Psoas muscle (tissue), 8 donors: ENCODE data around the gene S1PR3. TPM values are rescaled to one million over a fixed set of nuclear protein-coding genes. Genes with fewer than 3 reads are reported as not detected.

ENCODE experiments used
- ATAC-seq, 4 donors: fragments of 200-7000 bp; cut with Tn5 transposase; one replicate each; pipeline ENCODE4 v1.9.1; 2020; ENCODE audit warnings: moderate library complexity in 3 of 4, mild to moderate bottlenecking in 2 of 4
- DNase-seq, 2 donors: peaks; one replicate each; pipeline ENCODE4 v3.0.0-alpha.2; 2020
- H3K27ac ChIP-seq: fragments of 200-600 bp; one replicate; pipeline ENCODE4 v1.8.0; 2022
- H3K27me3 ChIP-seq, 3 donors: fragments of 200-600 bp in 1 of 3; one replicate each; pipeline versions ENCODE4 v1.6.1 to v1.8.0; 2013 to 2022; ENCODE audit warnings: low read length in 2 of 3, mild to moderate bottlenecking in 2 of 3, moderate library complexity in 1 of 3; ENCODE audit not compliant: insufficient read depth in 3 of 3
- H3K36me3 ChIP-seq, 2 donors: fragments of 200-600 bp in 1 of 2; one replicate each; pipeline versions ENCODE4 v1.6.1 to v1.8.0; 2013 to 2022; ENCODE audit warnings: low read depth in 1 of 2, mild to moderate bottlenecking in 1 of 2, moderate library complexity in 1 of 2; ENCODE audit not compliant: insufficient read depth in 1 of 2
- H3K4me1 ChIP-seq: fragments of 200-600 bp; one replicate; pipeline ENCODE4 v1.8.0; 2022
- H3K4me3 ChIP-seq: fragments of 200-600 bp; one replicate; pipeline ENCODE4 v1.8.0; 2022; ENCODE audit warnings: mild to moderate bottlenecking
- H3K9me3 ChIP-seq: fragments of 200-600 bp; one replicate; pipeline ENCODE4 v1.8.0; 2022
- CTCF ChIP-seq: fragments of 200-600 bp; IDR thresholded peaks from one replicate; pipeline ENCODE4 v1.8.0; 2022; ENCODE audit warnings: antibody characterized with exemption
- WGBS, 3 donors: extraction: QIAGEN DNeasy Blood & Tissue Kit; methylation state at CpG; one replicate each; pipeline versions ENCODE4 v1.1.6 to v1.1.7; 2013; 5-methylcytosine and 5-hydroxymethylcytosine counted together
- intact Hi-C, 2 donors: fragments of 100-400 bp; cut with DNase I; formaldehyde crosslinking; loops; one replicate each; pipeline versions ENCODE4 v1.11.0 to v1.14.2; 2022
- polyA plus RNA-seq, 3 donors: library from polyadenylated mRNA; stranded (reverse); fragments of 200-250 nt; gene quantifications; one replicate each; pipeline ENCODE4 v1.2.3, GENCODE V29; 2013
- total RNA-seq, 4 donors: library from RNA; stranded (reverse); fragmentation: NEBNext Ultra II Directional in 2 of 4; extraction: Animal tissue kit (Norgen Biotek cat#: 25700) in 2 of 4; gene quantifications; one replicate each; pipeline versions ENCODE4 v1.2.1 to v1.2.4, GENCODE V29; 2021 to 2023
- donor health status: healthy with polysubstance abuse.
- donor health status: DM: no; HTN: no; CAD: no; lungs with moderate emphysema.
- donor health status: Bipolar disorder and iron deficiency.
- donor health status: healthy.
- donor health status: DM: yes; HTN: yes; CAD: no.
- donor health status: DM: no; HTN: no; CAD: no.
- donor health status: DM: no; HTN: no; CAD: no.
- donor health status: DM: yes; HTN: yes; CAD: no.

S1PR3 gene
- total and polyA plus RNA-seq, 7 donors, result 2.3 to 5.2 (median 4.7) TPM

GRCh38 chr9:88995200-88995577, 3.9 kb downstream of the S1PR3 start:
- WGBS, 3 donors, result 67 to 83% (median 75%) methylated on average over 6 of the region's 6 CpGs
- Histone ChIP-seq H3K9me3 (no peaks in the 10 kb centered on the region), H3K4me1 (no peaks in the 10 kb centered on the region), H3K27me3 (peaks cover 0 to 42% (median 12%) of the 10 kb centered on the region in 3 donors), H3K4me3 (peak overlapping the region; percentile 67), H3K36me3 (no peaks in the 10 kb centered on the region), H3K27ac (no peak overlapping the region)
- intact Hi-C loops, result no loop called here
- ATAC-seq (no peak), DNase-seq (no peak)
- no peak for TF ChIP-seq CTCF

- no peak for TF ChIP-seq CTCF
- H3K36me3 ChIP-seq, result no peaks in the 10 kb centered on the region
- 87 to 90% (median 89%) methylated on average over 6 of the region's 6 CpGs for WGBS, 3 donors
- ATAC-seq (no peak), DNase-seq (no peak)
- no peaks in the 10 kb centered on the region for H3K9me3 ChIP-seq
- no peak overlapping the region for H3K4me3 ChIP-seq
- peaks cover 0 to 39% (median 11%) of the 10 kb centered on the region in 3 donors for H3K27me3 ChIP-seq
- intact Hi-C loops, result no loop called here
- no peak overlapping the region for H3K27ac ChIP-seq
- no peaks in the 10 kb centered on the region for H3K4me1 ChIP-seq
These were observed 4.4 kb downstream of the S1PR3 start for GRCh38 chr9:88995627-88996026.

GRCh38 chr9:88996046-88996920, 5.0 kb downstream of the S1PR3 start:
- Histone ChIP-seq H3K9me3 (no peaks in the 10 kb centered on the region), H3K4me1 (no peaks in the 10 kb centered on the region), H3K4me3 (no peak overlapping the region), H3K27me3 (peaks cover 0 to 36% (median 9%) of the 10 kb centered on the region in 3 donors), H3K27ac (no peak overlapping the region), H3K36me3 (no peaks in the 10 kb centered on the region)
- DNase-seq (no peak), ATAC-seq (no peak)
- 92 to 94% (median 92%) methylated on average over 14 of the region's 14 CpGs for WGBS, 3 donors
- no peak for TF ChIP-seq CTCF
- intact Hi-C loops, result no loop called here

GRCh38 chr9:88996921-88997235, 5.6 kb downstream of the S1PR3 start:
- intact Hi-C loops, result no loop called here
- peaks cover 0 to 36% (median 3%) of the 10 kb centered on the region in 3 donors for H3K27me3 ChIP-seq
- 83 to 87% (median 83%) methylated on average over 4 of the region's 4 CpGs for WGBS, 3 donors
- TF ChIP-seq CTCF, result no peak
- no peaks in the 10 kb centered on the region for H3K4me1 ChIP-seq
- H3K4me3 ChIP-seq, result no peak overlapping the region
- DNase-seq (no peak), ATAC-seq (no peak)
- no peaks in the 10 kb centered on the region for H3K36me3 ChIP-seq
- H3K9me3 ChIP-seq, result no peaks in the 10 kb centered on the region
- no peak overlapping the region for H3K27ac ChIP-seq

- no peak overlapping the region for H3K27ac ChIP-seq
- WGBS, 3 donors, result 44 to 51% (median 49%) methylated on average over 8 of the region's 8 CpGs
- no peaks in the 10 kb centered on the region for H3K9me3 ChIP-seq
- H3K4me3 ChIP-seq, result no peak overlapping the region
- no peaks in the 10 kb centered on the region for H3K36me3 ChIP-seq
- H3K4me1 ChIP-seq, result no peaks in the 10 kb centered on the region
- DNase-seq (no peak), ATAC-seq (no peak)
- intact Hi-C loops, result no loop called here
- TF ChIP-seq CTCF, result no peak
- H3K27me3 ChIP-seq, result peaks cover 0 to 30% (median 0%) of the 10 kb centered on the region in 3 donors
These were observed 6.4 kb downstream of the S1PR3 start for GRCh38 chr9:88997646-88998045.
